ENCODE results near the gene EFCAB12.

The EFCAB12 gene

DNA sequence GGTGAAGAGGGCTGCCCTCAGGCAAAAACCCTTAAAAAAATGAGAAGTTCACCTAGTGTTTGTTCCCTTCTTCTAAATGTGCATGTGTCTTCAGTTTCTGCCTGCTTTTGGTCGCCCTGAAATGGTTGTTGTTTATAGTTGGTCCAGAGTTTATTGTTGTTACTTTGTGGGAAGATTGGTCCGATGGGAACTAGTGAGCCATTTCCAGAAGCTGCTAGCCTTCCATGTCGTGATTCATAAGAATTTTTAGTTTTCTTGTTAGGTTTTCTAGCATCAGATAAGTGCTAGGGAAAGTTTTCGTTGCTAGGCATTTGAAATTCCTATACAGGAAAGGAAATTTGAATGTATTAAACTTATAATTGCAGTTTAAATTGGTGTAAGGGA is 45.3 kb upstream of the EFCAB12 start:
- TF ChIP-seq POLR2AphosphoS5 (IDR thresholded peaks at IDR 0.05; ENCODE audit: low read depth, low read length) (no peak), REST (IDR thresholded peaks at IDR 0.05; ENCODE audit: insufficient read depth in 1 of 2, low read depth in 2 of 2, low read length in 2 of 2) (no peak), TAF1 (IDR thresholded peaks at IDR 0.05; ENCODE audit: borderline replicate concordance, insufficient read depth, low read length) (no peak), SIN3A (IDR thresholded peaks at IDR 0.05; ENCODE audit: borderline replicate concordance, insufficient read depth, low read length) (no peak), FOXP2 (optimal IDR thresholded peaks at IDR 0.05; ENCODE audit: borderline replicate concordance, extremely low read depth, extremely low read length, insufficient read depth) (no peak)

DNA sequence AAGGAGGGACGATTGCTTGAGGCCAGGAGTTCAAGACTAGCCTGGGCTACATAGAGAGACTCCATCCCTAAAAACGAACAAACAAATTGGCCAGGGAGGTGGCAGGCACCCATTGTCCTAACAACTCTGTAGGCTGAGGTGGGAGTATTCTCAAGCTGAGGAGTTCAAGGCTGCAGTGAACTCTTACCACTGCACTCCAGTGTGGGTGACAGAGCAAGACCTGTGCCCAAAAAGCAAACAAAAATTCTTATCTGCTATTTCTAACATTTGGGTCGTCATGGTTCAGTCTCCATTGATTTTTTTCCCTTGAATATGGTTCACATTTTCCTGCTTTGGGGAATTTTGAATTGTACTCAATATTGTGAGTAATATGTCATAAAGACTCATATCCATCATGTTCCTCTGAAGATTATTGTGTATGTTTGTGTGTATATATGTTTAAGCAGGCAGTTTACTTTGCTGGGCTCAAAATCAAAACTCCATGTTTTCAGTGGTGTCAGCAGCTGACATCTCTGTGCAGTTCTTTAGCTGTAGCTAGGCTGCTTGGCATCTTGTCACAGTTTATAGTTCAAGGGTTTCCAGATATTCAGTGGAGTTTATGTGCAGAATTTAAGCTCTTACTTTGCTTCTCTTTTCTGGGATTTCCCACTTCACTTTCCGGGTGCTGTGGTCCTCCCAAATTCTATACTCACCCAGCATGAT is 44.8 kb upstream of the EFCAB12 start:
- TF ChIP-seq FOXP2 (optimal IDR thresholded peaks at IDR 0.05; ENCODE audit: borderline replicate concordance, extremely low read depth, extremely low read length, insufficient read depth) = no peak
- TF ChIP-seq POLR2AphosphoS5 (IDR thresholded peaks at IDR 0.05; ENCODE audit: low read depth, low read length) = no peak
- no peak for TF ChIP-seq TAF1 (IDR thresholded peaks at IDR 0.05; ENCODE audit: borderline replicate concordance, insufficient read depth, low read length)
- TF ChIP-seq REST (IDR thresholded peaks at IDR 0.05; ENCODE audit: insufficient read depth in 1 of 2, low read depth in 2 of 2, low read length in 2 of 2) = no peak
- TF ChIP-seq SIN3A (IDR thresholded peaks at IDR 0.05; ENCODE audit: borderline replicate concordance, insufficient read depth, low read length) = no peak

DNA sequence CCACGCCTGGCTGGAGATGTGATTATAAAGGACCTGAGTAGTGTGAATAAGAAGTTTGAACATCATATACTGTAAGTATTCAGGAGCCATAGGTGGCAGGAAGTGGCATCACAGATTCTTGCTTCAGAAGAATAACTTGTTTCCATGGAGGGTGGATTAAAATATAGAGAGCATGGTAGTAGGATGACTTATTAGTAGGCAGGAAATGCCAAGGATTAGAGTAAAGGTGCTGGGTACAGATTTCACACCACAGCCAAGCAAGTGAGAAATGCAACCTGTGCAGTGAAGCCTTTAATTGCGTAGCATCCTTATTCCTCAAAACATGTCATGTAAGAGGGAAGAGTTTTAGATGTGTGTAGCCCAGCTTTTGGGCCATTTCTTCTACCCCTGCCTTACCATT is 42.4 kb upstream of the EFCAB12 start:
- no peak for TF ChIP-seq TAF1 (IDR thresholded peaks at IDR 0.05; ENCODE audit: borderline replicate concordance, insufficient read depth, low read length)
- no peak for TF ChIP-seq SIN3A (IDR thresholded peaks at IDR 0.05; ENCODE audit: borderline replicate concordance, insufficient read depth, low read length)
- no peak for TF ChIP-seq FOXP2 (optimal IDR thresholded peaks at IDR 0.05; ENCODE audit: borderline replicate concordance, extremely low read depth, extremely low read length, insufficient read depth)
- no peak for TF ChIP-seq REST (IDR thresholded peaks at IDR 0.05; ENCODE audit: insufficient read depth in 1 of 2, low read depth in 2 of 2, low read length in 2 of 2)
- no peak for TF ChIP-seq POLR2AphosphoS5 (IDR thresholded peaks at IDR 0.05; ENCODE audit: low read depth, low read length)

DNA sequence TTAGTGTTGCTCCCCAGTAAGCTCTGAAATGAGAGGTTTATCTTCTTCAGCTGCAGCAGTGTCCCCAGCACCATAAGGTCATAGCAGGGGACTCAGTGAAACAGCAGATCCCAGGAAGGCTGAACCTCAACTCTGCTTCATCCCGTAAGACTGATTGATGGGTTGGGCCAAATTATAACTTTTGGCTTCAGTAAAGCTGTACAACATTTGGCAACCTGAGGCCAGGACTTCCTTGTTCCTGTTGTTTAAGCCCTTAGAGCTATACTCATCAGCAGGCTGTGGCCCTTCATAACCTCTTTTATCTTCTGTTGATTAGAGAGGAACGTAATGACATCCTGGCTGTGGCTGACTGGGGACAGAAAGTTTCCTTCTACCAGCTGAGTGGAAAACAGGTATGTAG is 40.6 kb upstream of the EFCAB12 start:
- no peak for TF ChIP-seq SIN3A (IDR thresholded peaks at IDR 0.05; ENCODE audit: borderline replicate concordance, insufficient read depth, low read length)

- TF ChIP-seq REST (IDR thresholded peaks at IDR 0.05; ENCODE audit: insufficient read depth in 1 of 2, low read depth in 2 of 2, low read length in 2 of 2) (no peak), TAF1 (IDR thresholded peaks at IDR 0.05; ENCODE audit: borderline replicate concordance, insufficient read depth, low read length) (no peak), POLR2AphosphoS5 (IDR thresholded peaks at IDR 0.05; ENCODE audit: low read depth, low read length) (no peak), FOXP2 (optimal IDR thresholded peaks at IDR 0.05; ENCODE audit: borderline replicate concordance, extremely low read depth, extremely low read length, insufficient read depth) (no peak), SIN3A (IDR thresholded peaks at IDR 0.05; ENCODE audit: borderline replicate concordance, insufficient read depth, low read length) (no peak)
These were observed 39.5 kb upstream of the EFCAB12 start for GRCh38 chr3:129467932-129468331.
